Heart right ventricle (tissue), 16 donors: ENCODE measurements around the gene CDC20. TPM values are rescaled to one million over a fixed set of nuclear protein-coding genes. Genes with fewer than 3 reads are reported as not detected.

Experiments used
- ATAC-seq, 8 donors: fragments of 200-7000 bp; cut with Tn5 transposase; one replicate each; pipeline ENCODE4 v1.9.1; 2020; ENCODE audit warnings: mild to moderate bottlenecking in 8 of 8, moderate library complexity in 8 of 8, moderate number of reproducible peaks in 1 of 8
- DNase-seq, 2 donors: peaks; one replicate each; pipeline ENCODE4 v3.0.0-alpha.2; 2020
- H3K27ac ChIP-seq, 10 donors: fragments of 200-600 bp; sonication (generic) in 2 of 10; one replicate each; pipeline versions ENCODE4 v1.5.0 to v1.8.0; 2020 to 2022; ENCODE audit warnings: mild to moderate bottlenecking in 3 of 10
- H3K27me3 ChIP-seq, 7 donors: fragments of 200-600 bp; one replicate each; pipeline ENCODE4 v1.8.0; 2021 to 2022; ENCODE audit warnings: mild to moderate bottlenecking in 2 of 7
- H3K36me3 ChIP-seq, 9 donors: fragments of 200-600 bp; sonication (generic) in 1 of 9; one replicate each; pipeline versions ENCODE4 v1.5.0 to v1.8.0; 2020 to 2022; ENCODE audit warnings: mild to moderate bottlenecking in 2 of 9
- H3K4me1 ChIP-seq, 9 donors: fragments of 200-600 bp; sonication (generic) in 1 of 9; one replicate each; pipeline versions ENCODE4 v1.5.0 to v1.8.0; 2020 to 2022; ENCODE audit warnings: mild to moderate bottlenecking in 4 of 9
- H3K4me3 ChIP-seq, 10 donors: fragments of 200-600 bp; sonication (generic) in 2 of 10; one replicate each; pipeline versions ENCODE4 v1.5.0 to v1.8.0; 2020 to 2022; ENCODE audit warnings: mild to moderate bottlenecking in 7 of 10, moderate library complexity in 2 of 10
- H3K9me3 ChIP-seq, 11 donors: fragments of 200-600 bp in 10 of 11; sonication (generic) in 2 of 11; one replicate each; pipeline versions ENCODE4 v1.5.0 to v1.8.0; 2013 to 2022; ENCODE audit warnings: mild to moderate bottlenecking in 2 of 11, control low read depth in 1 of 11, moderate library complexity in 1 of 11
- CTCF ChIP-seq, 9 donors: fragments of 200-600 bp; sonication (generic) in 2 of 9; IDR thresholded peaks; one replicate each; pipeline versions ENCODE4 v1.5.0 to v1.8.0; 2021 to 2022; ENCODE audit warnings: antibody characterized with exemption in 9 of 9, mild to moderate bottlenecking in 5 of 9, moderate library complexity in 1 of 9
- WGBS, 2 donors: extraction: QIAGEN DNeasy Blood & Tissue Kit; methylation state at CpG; one replicate each; pipeline ENCODE4 v1.1.7; 2013; ENCODE audit warnings: inconsistent platforms in 1 of 2; 5-methylcytosine and 5-hydroxymethylcytosine counted together
- intact Hi-C, 10 donors: fragments of 100-400 bp; cut with DNase I; formaldehyde crosslinking; loops; one replicate each; pipeline versions ENCODE4 v1.11.1 to v1.14.2; 2022
- polyA plus RNA-seq, 2 donors: library from polyadenylated mRNA; stranded (reverse); fragments of 200-250 nt; gene quantifications; one replicate each; pipeline ENCODE4 v1.2.3, GENCODE V29; 2013
- total RNA-seq, 10 donors: library from RNA; stranded (reverse); fragmentation: NEBNext Ultra II Directional in 3 of 10; extraction: Animal tissue kit (Norgen Biotek cat#: 25700) in 3 of 10; gene quantifications; one replicate each; pipeline versions ENCODE4 v1.2.1 to v1.2.4, GENCODE V29; 2021 to 2023
- donor health status: Arrhythmogenic right ventricular cardiomyopathy.
- donor health status: ischemic (EF 13 %, LVEDD 7.1; RV severe dilation, severe dysfunction).
- donor health status: healthy with polysubstance abuse.
- donor health status: DM: no; HTN: yes; CAD: no.
- donor health status: DM: no; HTN: no; CAD: no.
- donor health status: ischemic (EF 25% LVEDD 6.9; RV normal size, moderate dysfunction).
- donor health status: ischemic (EF 25% LVEDD 5.7; RV mildly dilated, moderate dysfunction).
- donor health status: healthy.
- donor health status: DM: yes; HTN: yes; CAD: no.
- donor health status: Ischemic cardiomyopathy.
- donor health status: ischemic (EF 35%, LVEDD 5.7; RV mildly dilated, moderate dysfunction).
- donor health status: nonischemic (EF 11% LVEDD 7.7; RV severe dilation, severe dysfunction).
- donor health status: DM: yes; HTN: yes; CAD: no.
- donor health status: PGD.
- donor health status: ischemic (EF 29% LVEDD 5.4; RV normal size, mild dysfunction).
- donor health status: nonischemic (EF 23%, LVEDD 6.1; RV moderate dilation, normal function).

Gene CDC20
- total and polyA plus RNA-seq, 12 donors: 0.15 to 9.6 (median 1.4) TPM

- H3K9me3 ChIP-seq: no peaks in the 10 kb centered on the region
- ATAC-seq: no peak
- TF ChIP-seq CTCF (IDR thresholded peaks at IDR 0.05): no peak
- intact Hi-C loops: no loop called here
- WGBS, 2 donors: 97 to 100% methylated on average over 1 of the region's 1 CpG
- H3K4me3 ChIP-seq: no peak overlapping the region
- H3K4me1 ChIP-seq: peaks cover 0 to 38% (median 11%) of the 10 kb centered on the region in 9 donors
- peak overlapping the region in 1 of 10 donors; percentile 91 for H3K27ac ChIP-seq
- H3K27me3 ChIP-seq: no peaks in the 10 kb centered on the region
- no peaks in the 10 kb centered on the region for H3K36me3 ChIP-seq
- DNase-seq: no peak
Observed at GRCh38 chr1:43350976-43351375, 7.8 kb upstream of the CDC20 start.

GRCh38 chr1:43351421-43352350 is 7.1 kb upstream of the CDC20 start:
- no peaks in the 10 kb centered on the region for H3K36me3 ChIP-seq
- ATAC-seq (no peak), DNase-seq (no peak)
- no peak overlapping the region for H3K27ac ChIP-seq
- intact Hi-C loops: no loop called here
- no peak overlapping the region for H3K4me3 ChIP-seq
- no peaks in the 10 kb centered on the region for H3K27me3 ChIP-seq
- WGBS, 2 donors: 89 to 90% methylated on average over 10 of the region's 10 CpGs
- H3K4me1 ChIP-seq: peaks cover 0 to 31% (median 8%) of the 10 kb centered on the region in 9 donors
- H3K9me3 ChIP-seq: no peaks in the 10 kb centered on the region
- TF ChIP-seq CTCF (IDR thresholded peaks at IDR 0.05): no peak

GRCh38 chr1:43352351-43352705 is 6.5 kb upstream of the CDC20 start:
- ATAC-seq: no peak
- no peak for DNase-seq
- intact Hi-C loops: no loop called here
- H3K36me3 ChIP-seq: no peaks in the 10 kb centered on the region
- H3K27ac ChIP-seq: no peak overlapping the region
- H3K27me3 ChIP-seq: no peaks in the 10 kb centered on the region
- no peak for TF ChIP-seq CTCF (IDR thresholded peaks at IDR 0.05)
- peaks cover 0 to 27% (median 8%) of the 10 kb centered on the region in 9 donors for H3K4me1 ChIP-seq
- 95 to 100% methylated on average over 2 of the region's 2 CpGs for WGBS, 2 donors
- no peak overlapping the region for H3K4me3 ChIP-seq
- H3K9me3 ChIP-seq: no peaks in the 10 kb centered on the region

GRCh38 chr1:43352881-43353280 is 5.9 kb upstream of the CDC20 start:
- Histone ChIP-seq H3K9me3 (no peaks in the 10 kb centered on the region), H3K27ac (no peak overlapping the region), H3K4me1 (peaks cover 0 to 28% (median 11%) of the 10 kb centered on the region in 9 donors), H3K27me3 (no peaks in the 10 kb centered on the region), H3K4me3 (no peak overlapping the region), H3K36me3 (no peaks in the 10 kb centered on the region)
- no peak for TF ChIP-seq CTCF (IDR thresholded peaks at IDR 0.05)
- no peak for ATAC-seq
- no peak for DNase-seq
- intact Hi-C loops: no loop called here
- WGBS, 2 donors: 68 to 79% methylated on average over 3 of the region's 3 CpGs
